Stimulated activated CD4-positive, alpha-beta T cell treated with anti-CD3 and anti-CD28 coated beads, Interleukin-1b, Interleukin-23, amount 100 ng/mL, for 4 hours (primary cell): Measurements from ENCODE around the gene SEMA3C.

Experiments
- DNase-seq, 2 donors: peaks; one replicate each; pipeline ENCODE4 v3.0.0-alpha.2; 2020; ENCODE audit warnings: low read depth in 2 of 2

Gene SEMA3C

GRCh38 chr7:80885757-80886156, 33.1 kb downstream of the SEMA3C start:
- DNase-seq, result no peak

- no peak for DNase-seq
Observed at GRCh38 chr7:80884511-80885195, 34.2 kb downstream of the SEMA3C start.

GRCh38 chr7:80883154-80884025, 35.5 kb downstream of the SEMA3C start:
- no peak for DNase-seq

GRCh38 chr7:80882213-80882801, 36.5 kb downstream of the SEMA3C start:
- no peak for DNase-seq

- no peak for DNase-seq
Observed at GRCh38 chr7:80881351-80881900, 37.4 kb downstream of the SEMA3C start.

GRCh38 chr7:80879849-80880248, 39.0 kb downstream of the SEMA3C start:
- no peak for DNase-seq

- no peak for DNase-seq
Observed at GRCh38 chr7:80876894-80877414, 41.9 kb downstream of the SEMA3C start.

GRCh38 chr7:80875537-80876120, 43.2 kb downstream of the SEMA3C start:
- no peak for DNase-seq

GRCh38 chr7:80873140-80873539, 45.7 kb downstream of the SEMA3C start:
- DNase-seq, result no peak

- DNase-seq, result no peak
Observed at GRCh38 chr7:80871228-80871627, 47.6 kb downstream of the SEMA3C start.

- no peak for DNase-seq
Observed at GRCh38 chr7:80870813-80871212, 48.0 kb downstream of the SEMA3C start.

GRCh38 chr7:80869821-80870751, 48.8 kb downstream of the SEMA3C start:
- DNase-seq, result no peak

- DNase-seq, result no peak
Observed at GRCh38 chr7:80869106-80869784, 49.6 kb downstream of the SEMA3C start.

GRCh38 chr7:80868566-80868965, 50.3 kb downstream of the SEMA3C start:
- DNase-seq, result no peak

- DNase-seq, result no peak
Observed at GRCh38 chr7:80860554-80860953, 58.3 kb downstream of the SEMA3C start.

GRCh38 chr7:80859272-80859970, 59.4 kb downstream of the SEMA3C start:
- no peak for DNase-seq

- no peak for DNase-seq
Observed at GRCh38 chr7:80858141-80858903, 60.5 kb downstream of the SEMA3C start.

- no peak for DNase-seq
Observed at GRCh38 chr7:80856769-80857168, 62.1 kb downstream of the SEMA3C start.
